Panc1 (cell line): ENCODE measurements around the gene TTC3. TPM values are rescaled to one million over a fixed set of nuclear protein-coding genes. Genes with fewer than 3 reads are reported as not detected.

Source experiments
- ATAC-seq: fragments of 200-7000 bp; cut with Tn5 transposase; 2 replicates; pipeline ENCODE4 v1.9.1; 2020; ENCODE audit warnings: mild to moderate bottlenecking, moderate library complexity
- BruUV-seq: library from RNA; stranded (reverse); fragments of 400-500 nt; replicated peaks from 2 replicates; lab custom pipeline; 2021; lab: Mats Ljungman, UMichigan
- CTCF ChIA-PET: fragments of 300-600 bp; sonication (Branson Sonifier 250); formaldehyde crosslinking; loops from one replicate; lab custom pipeline; 2022; ENCODE audit warnings: antibody characterized with exemption; lab: Charles Lee
- POLR2A ChIA-PET: fragments of 300-600 bp; sonication (Branson Sonifier 250); formaldehyde crosslinking; loops from one replicate; lab custom pipeline; 2022; ENCODE audit warnings: antibody characterized with exemption; lab: Charles Lee
- DNase-seq: peaks from one replicate; pipeline ENCODE4 v3.0.0-alpha.2; 2010; ENCODE audit warnings: low read depth, low spot score
- H3K27ac ChIP-seq: 2 replicates; pipeline ENCODE4 v1.5.1; 2011; ENCODE audit warnings: mild to moderate bottlenecking, low read length, inconsistent platforms
- H3K27me3 ChIP-seq: fragments of 200-500 bp; sonication (Bioruptor generic); 2 replicates; pipeline ENCODE4 v1.6.0; 2014; ENCODE audit warnings: low read length, inconsistent platforms; ENCODE audit not compliant: control insufficient read depth, insufficient read depth
- H3K36me3 ChIP-seq: fragments of 200-500 bp; sonication (Bioruptor generic); 2 replicates; pipeline ENCODE4 v1.5.1; 2014; ENCODE audit warnings: inconsistent platforms, mild to moderate bottlenecking, low read length, moderate library complexity; ENCODE audit not compliant: control insufficient read depth, insufficient read depth
- H3K4me1 ChIP-seq: 2 replicates; pipeline ENCODE4 v1.5.1; 2011; ENCODE audit warnings: inconsistent platforms, mild to moderate bottlenecking, low read length, moderate library complexity; ENCODE audit not compliant: control insufficient read depth, insufficient read depth
- H3K4me3 ChIP-seq, 2 experiments: 2 replicates each; pipeline ENCODE4 v1.5.1; 2011 to 2012; ENCODE audit warnings: low read depth in 2 of 2, low read length in 2 of 2, mild to moderate bottlenecking in 2 of 2, inconsistent platforms in 1 of 2, moderate library complexity in 1 of 2
- H3K9me3 ChIP-seq: fragments of 200-500 bp; sonication (Bioruptor generic); 2 replicates; pipeline ENCODE4 v1.5.1; 2014; ENCODE audit warnings: low read depth, mild to moderate bottlenecking, inconsistent platforms, low read length, moderate library complexity; ENCODE audit not compliant: control insufficient read depth, insufficient read depth
- POLR2AphosphoS5 ChIP-seq: IDR thresholded peaks from 2 replicates; pipeline ENCODE4 v1.6.1; 2012; ENCODE audit warnings: mild to moderate bottlenecking, low read depth, low read length, moderate library complexity
- SIN3A ChIP-seq: IDR thresholded peaks from 2 replicates; pipeline ENCODE4 v1.6.1; 2012; ENCODE audit warnings: low read depth, mild to moderate bottlenecking, low read length, moderate library complexity, borderline replicate concordance; ENCODE audit not compliant: insufficient read depth
- TCF7L2 ChIP-seq: IDR thresholded peaks from 2 replicates; pipeline ENCODE4 v1.6.1; 2011; ENCODE audit warnings: mild to moderate bottlenecking, low read depth, low read length, inconsistent platforms
- in situ Hi-C: cut with HindIII; loops from 2 replicates; pipeline ENCODE4 v1.10.0; 2016; ENCODE audit warnings: low sequenced_read_pairs, low pct_unique_long_range_greater_than_20kb
- intact Hi-C: fragments of 100-400 bp; cut with micrococcal nuclease; formaldehyde crosslinking; loops from one replicate; pipeline ENCODE4 v1.10.0; 2022; ENCODE audit not compliant: unreplicated experiment
- total RNA-seq: library from RNA; stranded (reverse); gene quantifications from one replicate; pipeline ENCODE4 v1.2.1, GENCODE V29; 2021; ENCODE audit not compliant: unreplicated experiment
- TF ChIP-seq, protein P1 (sequence below), 2 experiments: IDR thresholded peaks; 2 replicates each; pipeline ENCODE4 v1.6.1; 2011 to 2012; ENCODE audit warnings: low read depth in 2 of 2, control low read depth in 1 of 2, low read length in 1 of 2, mild to moderate bottlenecking in 1 of 2, moderate library complexity in 1 of 2; ENCODE audit not compliant: insufficient read depth in 1 of 2
- TF ChIP-seq, protein P2 (sequence below): fragments of 450-650 bp; IDR thresholded peaks from 2 replicates; pipeline ENCODE4 v1.5.1; 2017; ENCODE audit warnings: mild to moderate bottlenecking

The TTC3 gene
- total RNA-seq, 1 experiment from 2014 or later: 83.0 TPM

DNA sequence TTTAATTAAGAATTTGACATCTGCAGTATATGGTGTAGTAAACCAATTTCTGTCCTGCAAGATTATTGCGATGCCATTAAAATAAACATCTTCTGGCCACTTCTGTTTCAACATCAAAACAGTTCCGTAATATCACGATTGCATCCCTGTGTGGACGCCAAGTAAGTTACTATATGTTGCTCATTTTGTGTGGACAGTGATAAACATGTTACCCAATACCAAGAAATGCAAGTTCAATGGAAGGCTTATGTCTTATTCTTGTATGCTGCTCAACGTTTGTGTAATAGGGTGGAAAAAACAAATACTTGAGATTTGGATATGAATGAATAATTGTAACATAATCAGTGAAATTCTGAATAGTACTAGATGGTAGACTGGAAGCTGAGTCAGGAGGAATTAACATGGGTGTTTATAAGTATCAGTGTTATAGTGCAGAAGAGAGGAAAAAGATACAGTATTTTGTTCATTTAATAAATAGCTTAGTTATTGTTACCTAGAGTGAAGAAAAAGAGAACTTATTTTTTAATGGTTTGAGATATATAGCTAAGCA, 15.2 kb downstream of the TTC3 start:
- H3K4me1 ChIP-seq: no peaks in the 10 kb centered on the region; the same call in none of the 2 replicates
- H3K27me3 ChIP-seq: no peaks in the 10 kb centered on the region
- H3K36me3 ChIP-seq: no peaks in the 10 kb centered on the region; the same call in 1 of the 2 replicates
- DNase-seq (no peak), ATAC-seq (no peak)
- H3K27ac ChIP-seq: no peak overlapping the region
- H3K4me3 ChIP-seq: no peak overlapping the region
- no peaks in the 10 kb centered on the region for H3K9me3 ChIP-seq
- POLR2A ChIA-PET: no interaction called here
- BruUV-seq: no TSS peak
- in situ Hi-C loops (no loop called here), intact Hi-C loops (no loop called here)
- CTCF ChIA-PET: no interaction called here
- TF ChIP-seq, protein P1, sequence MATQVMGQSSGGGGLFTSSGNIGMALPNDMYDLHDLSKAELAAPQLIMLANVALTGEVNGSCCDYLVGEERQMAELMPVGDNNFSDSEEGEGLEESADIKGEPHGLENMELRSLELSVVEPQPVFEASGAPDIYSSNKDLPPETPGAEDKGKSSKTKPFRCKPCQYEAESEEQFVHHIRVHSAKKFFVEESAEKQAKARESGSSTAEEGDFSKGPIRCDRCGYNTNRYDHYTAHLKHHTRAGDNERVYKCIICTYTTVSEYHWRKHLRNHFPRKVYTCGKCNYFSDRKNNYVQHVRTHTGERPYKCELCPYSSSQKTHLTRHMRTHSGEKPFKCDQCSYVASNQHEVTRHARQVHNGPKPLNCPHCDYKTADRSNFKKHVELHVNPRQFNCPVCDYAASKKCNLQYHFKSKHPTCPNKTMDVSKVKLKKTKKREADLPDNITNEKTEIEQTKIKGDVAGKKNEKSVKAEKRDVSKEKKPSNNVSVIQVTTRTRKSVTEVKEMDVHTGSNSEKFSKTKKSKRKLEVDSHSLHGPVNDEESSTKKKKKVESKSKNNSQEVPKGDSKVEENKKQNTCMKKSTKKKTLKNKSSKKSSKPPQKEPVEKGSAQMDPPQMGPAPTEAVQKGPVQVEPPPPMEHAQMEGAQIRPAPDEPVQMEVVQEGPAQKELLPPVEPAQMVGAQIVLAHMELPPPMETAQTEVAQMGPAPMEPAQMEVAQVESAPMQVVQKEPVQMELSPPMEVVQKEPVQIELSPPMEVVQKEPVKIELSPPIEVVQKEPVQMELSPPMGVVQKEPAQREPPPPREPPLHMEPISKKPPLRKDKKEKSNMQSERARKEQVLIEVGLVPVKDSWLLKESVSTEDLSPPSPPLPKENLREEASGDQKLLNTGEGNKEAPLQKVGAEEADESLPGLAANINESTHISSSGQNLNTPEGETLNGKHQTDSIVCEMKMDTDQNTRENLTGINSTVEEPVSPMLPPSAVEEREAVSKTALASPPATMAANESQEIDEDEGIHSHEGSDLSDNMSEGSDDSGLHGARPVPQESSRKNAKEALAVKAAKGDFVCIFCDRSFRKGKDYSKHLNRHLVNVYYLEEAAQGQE (IDR thresholded peaks at IDR 0.05; ENCODE audit: insufficient read depth in 1 of 2, low read depth in 2 of 2, low read length in 1 of 2): no peak
- TF ChIP-seq POLR2AphosphoS5 (no peak), SIN3A (no peak), TCF7L2 (no peak)
- TF ChIP-seq, protein P2, sequence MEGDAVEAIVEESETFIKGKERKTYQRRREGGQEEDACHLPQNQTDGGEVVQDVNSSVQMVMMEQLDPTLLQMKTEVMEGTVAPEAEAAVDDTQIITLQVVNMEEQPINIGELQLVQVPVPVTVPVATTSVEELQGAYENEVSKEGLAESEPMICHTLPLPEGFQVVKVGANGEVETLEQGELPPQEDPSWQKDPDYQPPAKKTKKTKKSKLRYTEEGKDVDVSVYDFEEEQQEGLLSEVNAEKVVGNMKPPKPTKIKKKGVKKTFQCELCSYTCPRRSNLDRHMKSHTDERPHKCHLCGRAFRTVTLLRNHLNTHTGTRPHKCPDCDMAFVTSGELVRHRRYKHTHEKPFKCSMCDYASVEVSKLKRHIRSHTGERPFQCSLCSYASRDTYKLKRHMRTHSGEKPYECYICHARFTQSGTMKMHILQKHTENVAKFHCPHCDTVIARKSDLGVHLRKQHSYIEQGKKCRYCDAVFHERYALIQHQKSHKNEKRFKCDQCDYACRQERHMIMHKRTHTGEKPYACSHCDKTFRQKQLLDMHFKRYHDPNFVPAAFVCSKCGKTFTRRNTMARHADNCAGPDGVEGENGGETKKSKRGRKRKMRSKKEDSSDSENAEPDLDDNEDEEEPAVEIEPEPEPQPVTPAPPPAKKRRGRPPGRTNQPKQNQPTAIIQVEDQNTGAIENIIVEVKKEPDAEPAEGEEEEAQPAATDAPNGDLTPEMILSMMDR: no peak

DNA sequence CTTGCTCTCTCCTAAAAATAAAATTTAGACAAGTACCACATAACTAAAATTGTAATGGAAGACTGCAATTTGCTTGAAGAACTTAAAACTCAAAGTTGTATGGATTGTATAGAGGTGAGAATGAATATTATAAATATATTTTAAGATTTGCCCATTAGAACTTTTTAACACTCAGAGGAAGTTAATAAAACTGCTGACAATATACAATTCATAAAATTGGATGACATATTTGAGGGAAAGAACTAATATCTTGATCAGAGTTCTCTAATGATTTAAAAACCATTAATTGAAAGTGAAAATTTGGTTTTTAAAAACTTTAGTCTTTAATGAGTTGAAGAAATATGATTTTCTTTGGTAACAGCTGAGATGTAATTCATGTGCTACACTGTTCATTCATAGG, 20.9 kb downstream of the TTC3 start:
- no peak overlapping the region for H3K4me3 ChIP-seq
- no TSS peak for BruUV-seq
- DNase-seq: no peak
- H3K27me3 ChIP-seq: no peaks in the 10 kb centered on the region
- in situ Hi-C loops: no loop called here
- ChIA-PET POLR2A (no interaction called here), CTCF (no interaction called here)
- TF ChIP-seq, protein P1 (IDR thresholded peaks at IDR 0.05; ENCODE audit: insufficient read depth in 1 of 2, low read depth in 2 of 2, low read length in 1 of 2): no peak
- TF ChIP-seq POLR2AphosphoS5 (no peak), SIN3A (no peak), TCF7L2 (no peak)
- TF ChIP-seq, protein P2: no peak
- no peaks in the 10 kb centered on the region for H3K4me1 ChIP-seq
- no peak overlapping the region for H3K27ac ChIP-seq
- ATAC-seq: no peak
- peaks cover 12% of the 10 kb centered on the region for H3K36me3 ChIP-seq
- intact Hi-C loops: no loop called here
- H3K9me3 ChIP-seq: no peaks in the 10 kb centered on the region
